Measurements from ENCODE around the gene BTG1.
"Not testable (repeated sequence)": the region's sequence is repeated elsewhere in the genome, so short reads cannot be mapped to it uniquely, and the experiment has no call there.

Gene BTG1

GRCh38 chr12:92147491-92147890 is 1.8 kb upstream of the BTG1 start:
- no peak for DNase-seq

GRCh38 chr12:92146497-92147224 is 1.0 kb upstream of the BTG1 start:
- DNase-seq = no peak

- no peak for DNase-seq
These were observed 240 bp downstream of the BTG1 start for GRCh38 chr12:92145481-92145730.

GRCh38 chr12:92144631-92145480 is 790 bp downstream of the BTG1 start:
- DNase-seq = no peak

- peak; percentile 63 for DNase-seq
These were observed 1.7 kb downstream of the BTG1 start for GRCh38 chr12:92143686-92144630.

- DNase-seq = no peak
These were observed 2.4 kb downstream of the BTG1 start for GRCh38 chr12:92143258-92143657.

GRCh38 chr12:92142251-92142926 is 3.3 kb downstream of the BTG1 start:
- DNase-seq = no peak

GRCh38 chr12:92141591-92142121 is 4.0 kb downstream of the BTG1 start:
- no peak for DNase-seq

- DNase-seq = no peak
These were observed 4.6 kb downstream of the BTG1 start for GRCh38 chr12:92140896-92141536.

- no peak for DNase-seq
These were observed 5.5 kb downstream of the BTG1 start for GRCh38 chr12:92140156-92140555.

- no peak for DNase-seq
These were observed 6.0 kb downstream of the BTG1 start for GRCh38 chr12:92139634-92140150.

GRCh38 chr12:92138626-92139025 is 7.0 kb downstream of the BTG1 start:
- no peak for DNase-seq

GRCh38 chr12:92138144-92138543 is 7.5 kb downstream of the BTG1 start:
- no peak for DNase-seq

- DNase-seq = no peak
These were observed 8.5 kb downstream of the BTG1 start for GRCh38 chr12:92136965-92137721.

- DNase-seq = no peak
These were observed 9.5 kb downstream of the BTG1 start for GRCh38 chr12:92136026-92136730.

GRCh38 chr12:92135541-92135940 is 10.1 kb downstream of the BTG1 start:
- not testable (repeated sequence) for DNase-seq

GRCh38 chr12:92134638-92135274 is 10.9 kb downstream of the BTG1 start:
- no peak for DNase-seq

- DNase-seq = no peak
These were observed 11.6 kb downstream of the BTG1 start for GRCh38 chr12:92133795-92134637.

- no peak for DNase-seq
These were observed 12.5 kb downstream of the BTG1 start for GRCh38 chr12:92133171-92133570.
